Stimulated activated CD4-positive, alpha-beta T cell treated with anti-CD3 and anti-CD28 coated beads, Interleukin-12 subunit alpha, Interleukin-12 subunit beta, amount 100 ng/mL, for 48 hours (primary cell): ENCODE measurements around the gene CARM1.
"Not testable (repeated sequence)": the region's sequence is repeated elsewhere in the genome, so short reads cannot be mapped to it uniquely, and the experiment has no call there.

Source experiments
- DNase-seq, 3 donors: peaks; one replicate each; pipeline ENCODE4 v3.0.0-alpha.2; 2020; ENCODE audit warnings: low read depth in 2 of 3, low spot score in 1 of 3

The CARM1 gene

DNA sequence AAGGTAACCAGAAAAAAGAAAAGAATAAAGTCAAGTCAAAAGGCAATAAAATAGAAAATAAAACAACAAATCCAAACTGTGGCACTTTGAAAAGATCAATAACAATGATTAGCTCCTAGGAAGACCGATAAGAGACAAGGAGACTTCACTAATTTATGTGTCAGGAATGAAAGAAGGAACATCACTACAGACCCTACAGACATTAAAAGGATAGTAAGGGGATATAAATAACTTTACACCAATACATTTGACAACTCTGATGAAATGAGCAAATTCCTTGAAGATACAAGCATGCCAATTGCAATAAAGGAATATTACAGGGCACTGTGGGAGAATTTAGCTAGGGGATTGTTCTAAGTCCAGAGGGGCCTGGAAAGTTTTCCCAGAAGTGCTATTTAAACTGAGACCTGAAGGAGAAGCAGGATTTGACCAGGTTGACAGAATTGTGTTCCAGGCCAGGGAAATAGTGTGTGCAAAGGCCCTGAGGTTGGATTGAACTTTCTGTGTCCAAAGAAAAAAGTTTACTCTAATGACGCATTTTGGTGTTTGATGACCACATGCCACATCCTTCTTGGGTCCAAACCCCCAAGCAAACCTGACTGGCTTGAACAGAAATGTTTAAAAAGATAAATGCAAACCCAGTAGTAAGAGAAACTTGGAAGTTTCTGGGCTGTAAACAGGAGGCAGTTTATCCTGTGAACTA, 24.7 kb upstream of the CARM1 start:
- no peak for DNase-seq

DNA sequence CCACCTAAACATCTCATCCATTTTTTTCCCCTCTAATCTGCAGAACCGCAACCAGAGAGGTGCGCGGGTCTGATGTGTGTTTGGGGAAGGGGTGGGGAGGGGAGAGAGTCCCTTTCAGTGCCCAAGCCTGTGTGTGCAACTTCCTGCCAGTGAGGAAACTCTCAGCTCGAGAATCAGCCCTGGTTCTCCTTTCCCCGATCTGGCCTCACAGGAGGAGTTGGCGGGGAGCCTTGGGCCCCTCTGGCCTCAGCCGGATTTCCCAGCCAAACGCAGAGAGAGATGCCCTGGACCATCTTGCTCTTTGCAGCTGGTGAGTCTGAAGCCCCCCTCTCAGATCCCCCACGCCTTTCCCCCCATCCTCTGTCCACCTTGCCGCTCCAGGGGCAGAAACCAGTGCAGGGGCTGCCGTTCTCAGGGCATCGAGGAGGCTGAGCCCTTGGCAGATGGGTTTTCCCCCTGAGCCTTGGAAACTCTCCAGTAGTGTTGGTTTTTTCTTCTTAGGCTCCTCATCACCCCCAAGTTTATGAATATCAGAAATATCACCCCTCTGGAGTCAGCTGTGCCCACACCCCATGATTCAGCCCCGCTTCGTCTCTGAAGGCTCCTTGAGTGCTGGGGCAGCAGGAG, 23.0 kb upstream of the CARM1 start, which contains the start of gene C19orf38:
TSS of gene C19orf38 (plus strand) at position 186 of the 627 bp plus-strand sequence. CDS start at position 280, 94 bp downstream.
- no peak for DNase-seq

DNA sequence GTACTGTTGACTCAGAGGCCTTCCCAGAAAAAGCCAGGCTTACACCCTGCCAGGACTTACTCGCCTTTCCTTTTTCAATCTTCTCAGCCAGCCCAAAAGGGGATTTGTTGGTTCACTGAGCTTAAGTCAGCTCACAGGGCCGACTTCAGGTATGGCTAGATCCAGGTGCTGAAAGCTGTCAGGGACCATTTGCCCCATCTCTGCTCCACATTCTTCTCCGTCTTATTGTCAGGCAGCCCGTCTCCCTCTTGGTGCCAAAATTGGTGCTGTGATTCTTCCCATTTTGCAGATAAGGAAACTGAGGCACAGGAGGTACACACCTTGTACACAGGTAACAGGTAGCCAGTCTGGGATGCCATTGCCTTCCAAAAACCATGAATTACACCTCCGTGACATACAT, 20.7 kb upstream of the CARM1 start:
- no peak for DNase-seq

DNA sequence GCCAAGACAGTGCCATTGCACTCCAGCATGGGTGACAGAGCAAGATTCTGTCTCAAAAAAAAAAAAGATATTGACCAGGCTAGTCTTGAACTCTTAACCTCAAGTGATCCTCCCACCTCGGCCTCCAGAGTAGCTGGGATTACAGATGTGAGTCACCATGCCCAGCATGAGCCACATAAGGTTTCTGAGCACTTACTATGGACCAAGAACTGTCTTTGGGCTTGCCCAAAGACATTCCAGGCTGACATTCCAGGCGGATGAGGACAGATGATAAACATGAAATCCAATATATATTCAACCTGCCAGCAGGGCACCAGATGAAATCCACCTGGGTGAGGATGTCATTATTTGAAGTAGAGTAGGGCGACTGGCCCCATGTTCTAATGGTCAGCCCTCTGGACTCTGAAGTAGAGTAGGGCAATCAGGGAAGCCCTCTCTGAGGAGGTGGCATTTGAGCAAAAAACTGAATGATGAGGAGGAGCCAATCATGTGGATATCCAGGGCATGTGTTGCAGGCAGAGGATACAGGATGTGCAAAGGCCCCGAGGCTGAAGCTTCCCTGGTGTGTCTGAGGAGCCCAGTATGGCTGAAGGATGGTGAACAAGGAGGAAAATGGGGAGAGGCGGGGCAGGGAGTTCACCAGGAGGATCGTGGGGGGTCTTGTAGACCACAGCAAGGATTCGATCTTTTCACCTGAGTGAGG, 19.1 kb upstream of the CARM1 start:
- no peak for DNase-seq

DNA sequence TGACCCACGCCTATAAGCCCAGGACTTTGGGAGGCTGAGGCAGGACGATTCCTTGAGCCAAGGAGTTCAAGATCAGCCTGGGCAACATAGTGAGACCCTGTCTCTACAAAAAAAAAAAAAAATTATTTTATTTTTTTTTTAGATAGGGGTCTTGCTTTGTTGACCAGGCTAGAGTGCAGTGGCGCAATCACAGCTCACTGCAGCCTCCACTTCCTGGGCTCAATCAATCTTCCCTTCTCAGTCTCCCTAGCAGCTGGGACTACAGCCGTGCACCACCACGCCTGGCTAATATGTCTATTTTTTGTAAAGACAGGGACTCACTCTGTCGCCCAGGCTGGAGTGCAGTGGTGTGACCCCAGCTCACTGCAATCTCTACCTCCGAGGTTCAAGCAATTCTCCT, 18.4 kb upstream of the CARM1 start:
- no peak for DNase-seq

DNA sequence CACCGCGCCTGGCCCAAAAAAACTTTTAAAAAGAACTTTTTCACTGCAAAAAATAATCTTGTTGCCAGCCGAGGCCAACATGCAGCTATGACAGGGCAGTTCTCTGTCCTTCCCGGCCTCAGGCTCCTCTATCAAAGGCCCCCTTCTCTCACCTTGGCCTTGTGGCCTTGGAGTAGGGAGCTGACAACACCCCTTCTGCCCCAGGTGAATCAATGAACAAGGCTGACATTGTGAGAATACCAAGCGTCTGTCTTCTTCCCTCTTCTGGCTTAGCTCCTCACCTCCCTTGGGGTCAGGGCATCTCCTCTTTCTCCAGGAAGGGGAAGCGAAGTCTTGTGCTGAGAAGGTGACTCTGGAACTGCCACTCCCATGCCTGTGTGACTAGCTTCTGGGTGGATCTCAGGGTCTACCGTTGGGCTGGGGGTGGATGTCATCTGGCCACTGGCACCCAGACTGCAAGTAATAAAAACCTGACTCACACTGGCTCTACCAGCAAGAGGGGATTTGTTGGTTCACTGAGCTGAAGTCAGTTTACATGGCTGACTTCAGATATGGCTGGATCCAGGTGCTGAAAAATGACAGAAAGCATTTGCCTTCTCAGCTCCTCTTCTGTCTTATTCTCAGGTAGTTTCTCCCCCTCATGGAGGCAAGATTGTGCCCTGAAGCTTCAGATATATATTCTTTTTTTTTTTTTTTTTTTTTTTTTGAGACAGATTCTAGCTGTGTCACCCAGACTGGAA, 16.8 kb upstream of the CARM1 start:
- no peak for DNase-seq

DNA sequence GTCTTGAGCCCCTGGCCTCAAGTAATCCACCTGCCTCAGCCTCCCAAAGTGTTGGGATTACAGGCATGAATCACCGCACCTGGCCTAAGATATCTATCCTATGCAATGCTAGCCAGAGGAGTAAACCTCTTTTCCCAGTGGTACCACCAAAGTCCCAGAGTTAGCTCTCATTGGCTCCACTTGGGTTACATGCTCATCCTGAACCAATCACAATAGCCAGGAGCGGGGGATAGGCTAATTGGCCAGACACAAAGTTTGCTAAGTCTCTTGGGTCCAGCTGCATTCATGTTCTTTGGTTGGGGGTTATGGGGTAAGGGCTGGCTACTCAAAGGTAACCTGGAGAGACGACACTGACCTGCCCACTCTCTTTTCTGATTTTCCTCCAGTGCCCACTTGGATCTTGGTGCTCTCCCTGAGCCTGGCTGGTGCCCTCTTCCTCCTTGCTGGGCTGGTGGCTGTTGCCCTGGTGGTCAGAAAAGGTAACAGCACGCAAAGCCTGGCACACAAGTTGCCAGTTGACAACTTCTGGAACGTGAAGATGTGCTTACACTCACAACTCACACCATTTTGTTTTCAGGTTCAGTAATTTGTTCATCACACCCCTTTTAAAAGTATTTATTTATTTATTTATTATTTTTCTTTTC, 15.4 kb upstream of the CARM1 start:
- DNase-seq = no peak

DNA sequence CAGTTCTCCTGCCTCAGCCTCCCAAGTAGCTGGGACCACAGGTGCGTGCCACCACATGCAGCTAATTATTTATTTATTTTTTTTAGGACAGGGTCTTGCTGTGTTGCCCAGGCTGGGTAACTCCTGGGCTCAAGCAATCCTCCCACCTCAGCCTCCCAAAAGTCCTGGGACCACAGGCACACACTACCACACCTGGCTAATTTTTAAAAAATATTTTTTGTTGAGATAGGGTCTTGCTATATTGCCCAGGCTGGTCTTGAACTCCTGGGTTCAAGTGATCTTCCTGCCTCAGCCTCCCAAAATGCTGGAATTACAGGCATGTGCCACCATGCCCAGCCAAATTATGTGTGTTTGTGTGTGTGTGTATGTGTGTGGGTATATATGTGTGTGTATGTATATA, 14.5 kb upstream of the CARM1 start:
- DNase-seq = not testable (repeated sequence)

DNA sequence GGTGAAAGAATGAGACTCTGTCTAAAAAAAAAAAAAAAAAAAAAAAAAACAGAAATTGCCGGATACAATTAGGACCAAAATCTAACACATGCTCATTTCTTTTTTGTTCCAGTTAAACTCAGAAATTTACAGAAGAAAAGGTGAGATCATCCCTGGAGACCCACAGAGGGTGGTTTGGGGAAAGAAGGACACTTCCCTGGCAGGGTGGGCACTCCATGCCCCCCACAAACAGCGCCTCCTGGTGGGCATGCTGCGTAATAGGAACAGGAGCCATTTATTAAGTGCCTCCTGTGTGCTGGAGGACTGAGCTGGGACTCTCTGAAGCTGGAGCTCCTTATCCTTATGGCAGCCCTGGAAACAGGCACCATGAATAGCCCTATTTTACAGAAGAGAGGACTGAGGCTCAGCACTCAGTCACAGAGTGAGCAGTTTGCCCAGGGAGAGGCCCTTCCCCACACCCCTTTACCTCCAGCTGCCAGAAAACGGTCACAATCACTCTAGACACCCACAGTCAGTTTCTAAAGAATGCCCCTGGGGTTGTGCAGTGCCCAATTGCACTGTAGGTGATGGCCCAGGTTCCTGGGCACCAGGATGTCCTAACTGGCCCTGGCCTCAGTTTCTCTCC, 13.0 kb upstream of the CARM1 start:
- DNase-seq = no peak

DNA sequence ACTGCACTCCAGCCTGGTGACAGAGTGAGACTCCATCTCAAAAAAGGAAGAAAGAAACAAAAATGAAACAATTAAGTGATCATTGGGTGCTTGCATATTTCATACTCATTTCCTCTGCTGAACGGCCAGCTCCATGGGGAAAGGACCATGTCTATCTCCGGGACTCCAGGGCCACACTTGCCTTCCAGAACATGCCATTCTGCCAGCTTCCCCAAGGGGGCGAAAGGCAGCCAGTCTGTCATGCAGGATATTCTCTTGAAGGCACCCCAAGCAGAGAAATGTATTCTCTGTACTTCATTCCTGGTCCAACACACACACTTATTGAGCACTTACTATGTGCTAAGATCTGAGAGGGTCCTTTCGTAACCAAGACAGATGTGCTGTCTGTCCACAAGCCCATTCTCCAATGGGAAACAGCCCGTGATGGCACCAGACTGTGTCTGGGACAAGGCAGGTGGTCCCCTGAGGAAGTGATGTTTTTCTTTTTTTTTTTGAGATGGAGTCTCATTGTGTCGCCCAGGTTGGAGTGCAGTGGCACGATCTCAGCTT, 10.2 kb upstream of the CARM1 start:
- no peak for DNase-seq

DNA sequence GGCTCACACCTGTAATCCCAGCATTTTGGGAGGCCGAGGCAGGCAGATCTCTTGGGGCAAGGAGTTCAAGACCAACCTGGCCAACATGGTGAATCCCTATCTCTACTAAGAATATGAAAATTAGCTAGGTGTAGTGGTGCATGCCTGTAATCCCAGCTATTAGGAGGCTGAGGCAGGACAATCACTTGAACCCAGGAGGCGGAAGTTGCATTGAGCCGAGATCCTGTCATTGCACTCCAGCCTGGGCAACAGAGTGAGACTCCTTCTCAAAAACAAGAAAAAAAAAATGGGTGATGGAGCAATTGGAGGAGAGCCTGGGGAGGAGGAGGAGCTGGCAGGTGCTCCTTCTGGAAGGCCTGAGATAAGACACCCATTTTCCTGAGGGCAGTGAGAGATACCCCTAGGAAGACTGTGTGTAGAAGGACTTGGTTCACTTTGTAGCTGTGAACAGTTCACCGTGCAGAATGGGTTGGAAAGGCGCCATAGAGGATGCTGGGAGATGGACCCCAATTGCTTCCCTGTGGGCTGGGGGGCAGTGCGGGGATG, 8.7 kb upstream of the CARM1 start:
- DNase-seq = no peak

DNA sequence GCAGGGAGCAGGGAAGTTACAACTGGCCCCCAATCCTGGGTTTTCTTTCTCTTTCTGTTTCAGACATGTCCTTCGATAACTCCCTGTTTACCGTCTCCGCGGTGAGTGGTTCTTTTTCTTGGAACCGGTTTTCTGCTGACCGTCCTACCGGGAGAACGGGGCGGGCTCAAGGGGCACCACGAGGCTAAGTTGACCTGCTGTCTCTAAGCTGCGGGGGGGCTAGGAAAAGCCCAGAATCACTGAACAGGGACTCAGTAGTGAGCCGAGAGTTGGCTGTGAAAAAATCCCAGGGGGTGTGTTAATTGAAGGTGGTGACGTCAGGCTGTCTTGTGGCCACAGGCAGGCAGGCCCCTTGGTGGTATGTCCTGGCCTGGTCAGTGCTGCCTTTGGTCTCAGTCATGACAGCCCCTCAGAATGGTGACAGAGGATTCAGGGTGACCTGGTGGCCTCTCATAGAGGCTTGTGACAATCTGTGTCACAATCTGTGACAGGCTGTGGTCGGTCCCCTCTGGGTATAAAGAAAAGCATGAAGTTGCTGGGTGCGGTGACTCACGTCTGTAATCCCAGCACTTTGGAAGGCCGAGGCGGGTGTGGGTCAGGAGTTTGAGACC, 8.1 kb upstream of the CARM1 start:
- no peak for DNase-seq

DNA sequence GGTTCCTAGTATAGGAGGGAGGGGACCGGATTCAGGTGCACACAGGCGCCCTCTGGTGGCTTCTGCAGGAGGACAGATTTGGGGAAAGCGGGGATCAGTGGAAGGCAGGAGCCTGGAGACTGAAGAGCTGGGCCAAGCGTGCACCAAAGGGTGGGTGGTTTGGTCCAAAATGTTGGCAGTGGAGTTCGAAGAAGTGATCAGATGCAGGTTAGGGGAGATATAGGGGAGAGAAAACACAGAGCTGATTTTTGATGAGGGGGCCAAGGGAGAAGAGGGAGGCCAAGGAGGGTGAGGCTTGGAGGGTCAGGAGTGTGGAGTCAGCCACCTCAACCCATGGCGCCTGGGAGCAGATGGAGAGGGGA, 6.8 kb upstream of the CARM1 start:
- DNase-seq = peak; percentile 72 to 87 (median 84)

DNA sequence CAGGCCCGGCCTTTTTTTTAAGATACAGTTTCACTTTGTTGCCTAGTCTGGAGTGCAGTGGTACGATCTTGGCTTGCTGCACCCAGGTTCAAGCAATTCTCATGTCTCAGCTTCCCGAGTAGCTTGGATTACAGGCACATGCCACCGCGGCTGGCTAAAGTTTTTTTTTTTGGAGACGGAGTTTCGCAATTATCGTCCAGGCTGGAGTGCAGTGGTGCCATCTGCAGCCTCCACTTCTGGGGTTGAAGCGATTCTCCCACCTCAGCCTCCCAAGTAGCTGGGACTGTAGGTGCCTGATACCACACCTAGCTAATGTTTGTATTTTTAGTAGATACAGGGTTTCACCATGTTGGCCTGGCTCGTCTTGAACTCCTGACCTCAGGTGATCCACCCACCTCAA, 4.9 kb upstream of the CARM1 start:
- DNase-seq = no peak

DNA sequence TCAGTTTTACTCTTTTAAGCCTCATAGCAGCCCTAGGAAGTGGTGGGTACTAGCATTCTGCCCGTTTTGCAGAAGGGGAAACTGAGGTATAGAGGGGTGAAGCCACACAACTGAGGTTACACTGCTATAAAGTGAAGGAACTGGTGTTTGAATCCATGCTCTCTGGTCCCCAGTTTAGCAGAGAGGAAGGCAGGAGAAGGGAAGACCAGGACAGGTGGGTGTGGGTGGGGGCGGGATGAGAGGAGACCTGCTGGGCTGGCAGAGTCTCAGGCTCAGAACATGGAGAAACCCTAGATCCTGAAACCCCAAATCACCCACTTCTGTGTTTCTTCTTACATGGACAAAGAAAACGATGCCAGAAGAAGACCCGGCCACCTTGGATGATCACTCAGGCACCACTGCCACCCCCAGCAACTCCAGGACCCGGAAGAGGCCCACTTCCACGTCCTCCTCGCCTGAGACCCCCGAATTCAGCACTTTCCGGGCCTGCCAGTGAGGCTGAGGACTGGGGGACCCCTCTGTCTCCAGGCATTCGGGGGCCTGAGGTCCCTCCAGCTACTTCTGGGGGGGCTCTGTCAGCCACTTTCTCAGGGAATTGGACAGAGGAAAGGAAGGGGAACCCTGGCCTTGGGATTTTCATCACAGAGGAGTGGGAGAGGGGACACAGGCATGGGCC, 2.3 kb upstream of the CARM1 start:
- no peak for DNase-seq

DNA sequence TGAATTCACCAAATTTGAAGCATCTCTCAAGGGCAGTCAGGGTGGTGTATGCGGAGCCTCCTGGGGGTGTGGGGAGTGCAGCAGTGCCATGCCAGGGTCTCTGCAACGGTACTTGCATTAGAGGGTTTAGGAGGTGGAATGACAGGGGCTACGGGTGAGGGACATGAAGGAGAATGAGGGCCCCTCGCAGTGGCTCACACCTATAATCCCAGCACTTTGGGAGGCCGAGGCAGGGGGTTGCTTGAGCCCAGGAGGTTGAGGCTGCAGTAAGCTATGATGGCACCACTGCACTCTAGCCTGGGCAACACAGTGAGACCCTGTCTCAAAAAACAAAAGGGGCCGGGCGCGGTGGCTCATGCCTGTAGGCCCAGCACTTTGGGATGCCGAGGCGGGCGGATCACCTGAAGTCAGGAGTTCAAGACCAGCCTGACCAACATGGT, 1.5 kb upstream of the CARM1 start:
- not testable (repeated sequence) for DNase-seq

DNA sequence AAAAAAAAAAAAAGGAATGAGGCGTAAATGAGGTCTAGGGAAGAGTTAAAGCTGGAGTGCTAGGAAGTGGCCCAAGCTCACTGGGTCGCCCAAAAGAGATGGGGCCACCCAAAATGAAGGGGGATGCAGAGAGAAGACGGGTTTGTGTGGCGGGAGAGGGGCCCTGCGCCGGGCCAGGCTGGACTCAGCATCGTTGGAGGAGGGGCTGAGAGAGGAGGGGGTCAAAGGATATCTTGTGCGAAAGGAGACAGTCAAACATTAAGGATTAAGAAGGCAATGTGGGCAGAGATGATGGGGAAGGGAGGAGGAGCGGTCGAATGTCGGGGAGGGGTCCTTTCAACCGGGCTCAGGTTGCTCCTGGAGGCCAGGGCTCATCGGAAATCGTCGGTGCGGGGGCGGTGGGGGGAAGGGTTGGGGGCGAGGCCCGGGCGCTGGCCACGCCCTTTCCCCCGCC, 825 bp upstream of the CARM1 start:
- no peak for DNase-seq

DNA sequence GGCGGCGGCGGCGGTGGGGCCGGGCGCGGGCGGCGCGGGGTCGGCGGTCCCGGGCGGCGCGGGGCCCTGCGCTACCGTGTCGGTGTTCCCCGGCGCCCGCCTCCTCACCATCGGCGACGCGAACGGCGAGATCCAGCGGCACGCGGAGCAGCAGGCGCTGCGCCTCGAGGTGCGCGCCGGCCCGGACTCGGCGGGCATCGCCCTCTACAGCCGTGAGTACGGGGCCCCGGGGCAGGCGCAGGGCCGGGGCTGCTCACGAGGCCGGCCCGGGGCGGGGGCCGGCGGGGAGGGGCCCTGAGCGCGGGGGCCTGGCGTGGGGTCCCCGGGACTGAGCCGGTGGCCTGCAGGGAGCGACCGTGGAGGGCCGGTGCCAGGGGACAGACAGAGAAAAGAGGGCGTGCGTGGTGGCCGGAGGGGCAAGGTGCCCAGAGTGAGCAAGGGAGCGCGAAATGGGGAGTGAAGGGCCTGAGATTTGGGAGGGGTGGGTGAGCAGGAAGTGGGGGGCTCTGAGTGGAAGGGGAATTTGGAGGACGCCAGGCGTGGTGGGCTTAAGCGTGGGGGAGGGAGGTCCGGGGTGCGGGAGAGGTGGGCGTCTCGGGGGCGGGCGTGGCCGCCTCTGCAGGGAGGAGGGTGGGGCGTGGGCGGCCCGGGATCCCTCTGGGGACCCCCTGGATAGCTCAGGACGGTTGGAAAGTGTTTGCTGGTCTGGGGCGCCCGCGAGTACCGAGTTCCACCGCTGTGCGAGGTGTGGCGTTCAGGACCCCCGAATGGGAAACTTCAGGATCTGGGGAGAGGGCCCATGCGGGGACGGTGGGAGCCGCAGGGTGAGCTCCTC, 575 bp downstream of the CARM1 start:
- peak in 1 of 3 donors; percentile 11 for DNase-seq
